Measurements from ENCODE around the gene PLD6. TPM values are rescaled to one million over a fixed set of nuclear protein-coding genes. Genes with fewer than 3 reads are reported as not detected.

PLD6 gene
- total RNA-seq, 1 donor from 2014 or later: 2.3 TPM

DNA sequence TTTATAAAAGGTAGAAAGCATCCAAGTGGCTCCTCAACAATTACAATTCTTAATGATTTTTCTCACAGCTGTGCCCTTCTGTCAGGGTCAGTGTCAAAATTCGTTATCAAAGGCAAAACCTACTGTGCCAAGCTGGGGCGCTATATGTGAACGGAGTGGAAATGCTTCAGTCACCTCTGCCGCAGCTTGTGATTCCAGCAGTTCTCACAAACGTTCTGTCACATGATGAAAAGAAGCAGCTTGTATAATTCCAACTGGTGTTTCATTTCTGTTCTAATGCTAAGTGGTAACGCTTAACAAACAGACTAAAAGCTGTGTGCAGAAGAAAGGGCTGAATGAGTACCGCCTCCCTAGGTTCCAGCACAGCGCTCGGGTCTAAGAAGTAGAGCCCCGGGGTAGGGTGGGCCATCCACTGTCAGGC is 14.2 kb downstream of the PLD6 start:
- H3K9me3 Mint-ChIP-seq: no peaks in the 10 kb centered on the region
- peaks cover 5% of the 10 kb centered on the region for H3K36me3 Mint-ChIP-seq
- TF ChIP-seq, protein P1, sequence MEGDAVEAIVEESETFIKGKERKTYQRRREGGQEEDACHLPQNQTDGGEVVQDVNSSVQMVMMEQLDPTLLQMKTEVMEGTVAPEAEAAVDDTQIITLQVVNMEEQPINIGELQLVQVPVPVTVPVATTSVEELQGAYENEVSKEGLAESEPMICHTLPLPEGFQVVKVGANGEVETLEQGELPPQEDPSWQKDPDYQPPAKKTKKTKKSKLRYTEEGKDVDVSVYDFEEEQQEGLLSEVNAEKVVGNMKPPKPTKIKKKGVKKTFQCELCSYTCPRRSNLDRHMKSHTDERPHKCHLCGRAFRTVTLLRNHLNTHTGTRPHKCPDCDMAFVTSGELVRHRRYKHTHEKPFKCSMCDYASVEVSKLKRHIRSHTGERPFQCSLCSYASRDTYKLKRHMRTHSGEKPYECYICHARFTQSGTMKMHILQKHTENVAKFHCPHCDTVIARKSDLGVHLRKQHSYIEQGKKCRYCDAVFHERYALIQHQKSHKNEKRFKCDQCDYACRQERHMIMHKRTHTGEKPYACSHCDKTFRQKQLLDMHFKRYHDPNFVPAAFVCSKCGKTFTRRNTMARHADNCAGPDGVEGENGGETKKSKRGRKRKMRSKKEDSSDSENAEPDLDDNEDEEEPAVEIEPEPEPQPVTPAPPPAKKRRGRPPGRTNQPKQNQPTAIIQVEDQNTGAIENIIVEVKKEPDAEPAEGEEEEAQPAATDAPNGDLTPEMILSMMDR (IDR thresholded peaks at IDR 0.05; ENCODE audit: unreplicated experiment): no peak
- no peak for DNase-seq (ENCODE audit: low spot score in 2 of 2, unreplicated experiment in 2 of 2)
- H3K4me3 Mint-ChIP-seq: no peak overlapping the region
- H3K27me3 Mint-ChIP-seq (ENCODE audit: low read depth): no peaks in the 10 kb centered on the region
- H3K4me1 Mint-ChIP-seq: peaks cover 24% of the 10 kb centered on the region
- H3K27ac Mint-ChIP-seq: no peak overlapping the region

DNA sequence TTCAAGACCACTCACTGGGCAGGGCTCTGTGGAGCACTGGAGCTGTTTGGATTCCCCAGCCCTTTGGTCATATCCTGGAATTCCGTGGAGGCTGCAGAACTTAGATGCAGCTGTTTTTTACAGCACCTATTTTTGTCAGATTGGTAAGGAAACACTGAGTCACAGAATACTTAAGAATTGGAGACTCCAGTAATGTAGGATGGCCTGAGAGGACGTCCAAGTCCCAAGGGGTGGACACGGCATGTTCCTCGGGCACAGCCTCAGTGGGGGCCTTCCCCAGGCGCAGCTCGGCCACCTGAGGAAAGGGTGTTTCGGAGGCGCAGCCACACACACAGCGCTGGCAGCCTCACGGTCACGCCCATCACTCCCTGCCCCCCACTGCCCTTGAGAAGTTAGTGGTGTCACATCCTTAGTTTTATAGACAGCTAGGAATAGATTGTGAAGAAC is 14.8 kb downstream of the PLD6 start:
- Mint-ChIP-seq H3K27ac (no peak overlapping the region), H3K4me1 (peaks cover 30% of the 10 kb centered on the region), H3K36me3 (peaks cover 5% of the 10 kb centered on the region), H3K4me3 (no peak overlapping the region), H3K9me3 (no peaks in the 10 kb centered on the region), H3K27me3 (ENCODE audit: low read depth) (no peaks in the 10 kb centered on the region)
- DNase-seq (ENCODE audit: low spot score in 2 of 2, unreplicated experiment in 2 of 2): no peak
- TF ChIP-seq, protein P1 (IDR thresholded peaks at IDR 0.05; ENCODE audit: unreplicated experiment): no peak

DNA sequence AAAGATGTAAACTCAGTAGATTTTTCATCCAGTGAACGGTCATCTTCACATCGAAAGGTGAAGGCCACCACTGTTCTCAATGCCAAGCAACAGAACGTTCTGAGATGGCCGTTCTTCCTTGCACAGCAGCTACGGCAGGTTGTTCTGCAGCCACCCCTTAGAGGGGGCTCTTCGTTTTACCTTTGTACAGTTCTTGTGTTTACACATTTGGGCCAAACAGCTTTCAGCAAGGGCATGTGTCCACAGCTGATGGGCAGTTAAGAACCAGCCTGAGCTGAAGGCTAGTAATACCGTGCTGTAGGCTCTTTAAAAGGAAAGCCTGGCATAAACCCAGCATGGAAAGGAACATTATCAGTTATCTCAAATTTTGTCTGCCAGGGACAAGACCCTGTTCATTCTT is 15.9 kb downstream of the PLD6 start:
- Mint-ChIP-seq H3K9me3 (no peaks in the 10 kb centered on the region), H3K36me3 (peaks cover 7% of the 10 kb centered on the region), H3K27ac (no peak overlapping the region), H3K4me3 (no peak overlapping the region), H3K27me3 (ENCODE audit: low read depth) (no peaks in the 10 kb centered on the region), H3K4me1 (peaks cover 42% of the 10 kb centered on the region)
- DNase-seq (ENCODE audit: low spot score in 2 of 2, unreplicated experiment in 2 of 2): no peak
- TF ChIP-seq, protein P1 (IDR thresholded peaks at IDR 0.05; ENCODE audit: unreplicated experiment): no peak

DNA sequence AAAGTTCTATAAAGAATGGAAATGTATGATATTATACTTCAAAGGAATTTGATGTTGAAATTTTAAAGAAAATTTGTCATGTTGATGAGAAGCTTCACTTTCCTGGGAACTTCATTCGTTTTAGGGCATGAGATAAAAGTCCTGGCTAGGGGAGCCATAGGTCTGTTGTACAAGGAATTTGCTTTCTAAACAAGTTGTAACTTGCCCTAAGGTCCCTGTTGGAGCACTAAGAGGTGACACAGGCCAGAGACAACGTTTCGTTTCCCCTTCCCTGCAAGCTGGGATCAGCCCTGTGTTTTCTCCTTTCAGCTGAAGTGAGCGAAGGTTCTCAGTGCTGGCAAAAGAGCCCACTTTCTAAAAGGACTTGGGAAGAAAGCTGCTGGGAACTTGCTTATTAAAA is 16.6 kb downstream of the PLD6 start:
- Mint-ChIP-seq H3K27ac (peak overlapping the region; percentile 53), H3K27me3 (ENCODE audit: low read depth) (no peaks in the 10 kb centered on the region), H3K4me3 (no peak overlapping the region), H3K36me3 (peaks cover 8% of the 10 kb centered on the region), H3K9me3 (no peaks in the 10 kb centered on the region), H3K4me1 (peaks cover 45% of the 10 kb centered on the region)
- DNase-seq (ENCODE audit: low spot score in 2 of 2, unreplicated experiment in 2 of 2): no peak
- TF ChIP-seq, protein P1 (IDR thresholded peaks at IDR 0.05; ENCODE audit: unreplicated experiment): no peak

DNA sequence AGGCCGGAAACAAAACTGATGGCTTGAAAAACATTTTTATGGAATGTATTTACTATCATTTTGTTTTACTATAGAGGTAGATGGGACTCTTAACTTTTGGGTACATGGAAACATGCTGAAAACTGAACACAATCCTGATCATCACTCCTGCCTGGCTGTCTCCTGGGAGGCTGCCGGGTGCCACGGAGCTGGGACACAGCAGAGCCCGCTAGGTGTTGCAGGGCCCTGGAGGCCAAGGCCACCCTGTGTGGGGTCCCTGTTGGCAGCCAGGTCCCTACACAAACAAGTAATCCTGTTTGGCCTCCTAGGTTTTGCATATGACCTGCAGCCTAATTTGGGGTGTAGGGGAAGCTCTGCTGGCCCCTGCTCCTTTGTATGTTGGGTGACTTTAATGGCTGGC is 17.5 kb downstream of the PLD6 start:
- peak overlapping the region; percentile 73 for H3K27ac Mint-ChIP-seq
- peaks cover 12% of the 10 kb centered on the region for H3K36me3 Mint-ChIP-seq
- DNase-seq (ENCODE audit: low spot score in 2 of 2, unreplicated experiment in 2 of 2): no peak

More for the DNA sequence above, 17.5 kb downstream of the PLD6 start:
- Mint-ChIP-seq H3K9me3 (no peaks in the 10 kb centered on the region), H3K4me3 (no peak overlapping the region), H3K27me3 (ENCODE audit: low read depth) (no peaks in the 10 kb centered on the region), H3K4me1 (peaks cover 45% of the 10 kb centered on the region)
- TF ChIP-seq, protein P1 (IDR thresholded peaks at IDR 0.05; ENCODE audit: unreplicated experiment): no peak

All from mesothelial cell of epicardium (in vitro differentiated cells).